Femur (tissue), 1 donor: Measurements from ENCODE around the gene HLA-DMB.

Experiments
- DNase-seq: peaks from one replicate; pipeline ENCODE4 v3.0.0-alpha.2; 2017

HLA-DMB gene

DNA sequence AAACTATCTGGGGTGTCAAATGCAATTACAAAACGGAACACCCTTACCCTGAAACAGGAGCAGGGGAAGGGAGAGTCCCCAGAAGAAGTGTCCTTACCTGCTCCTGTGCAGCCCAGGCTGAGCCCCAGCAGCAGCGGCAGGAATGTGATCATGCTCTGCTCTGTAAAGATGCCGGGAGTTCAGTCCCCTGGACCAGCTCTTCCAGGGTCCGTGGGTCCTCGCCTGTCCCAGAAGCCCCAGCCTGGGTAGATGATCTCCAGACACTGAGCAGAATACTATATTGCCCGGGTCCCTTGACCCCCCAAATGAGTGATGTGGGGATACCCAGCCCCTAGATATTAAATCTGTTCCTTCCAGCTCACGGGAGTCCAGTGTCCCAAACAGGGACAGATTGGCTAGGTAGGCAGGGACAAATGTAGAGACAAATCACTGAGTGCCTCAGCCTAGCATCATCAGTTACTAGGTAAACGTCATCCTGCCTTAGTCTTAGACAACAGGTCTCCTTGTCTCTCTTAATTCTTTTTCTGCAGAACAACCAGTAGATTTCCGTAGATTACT, at the start of gene HLA-DMB:
HLA-DMB (minus strand) TSS at position 373 of the 558 bp plus-strand sequence; CDS start at position 152, 221 bp downstream.
- peak; percentile 66 for DNase-seq

DNA sequence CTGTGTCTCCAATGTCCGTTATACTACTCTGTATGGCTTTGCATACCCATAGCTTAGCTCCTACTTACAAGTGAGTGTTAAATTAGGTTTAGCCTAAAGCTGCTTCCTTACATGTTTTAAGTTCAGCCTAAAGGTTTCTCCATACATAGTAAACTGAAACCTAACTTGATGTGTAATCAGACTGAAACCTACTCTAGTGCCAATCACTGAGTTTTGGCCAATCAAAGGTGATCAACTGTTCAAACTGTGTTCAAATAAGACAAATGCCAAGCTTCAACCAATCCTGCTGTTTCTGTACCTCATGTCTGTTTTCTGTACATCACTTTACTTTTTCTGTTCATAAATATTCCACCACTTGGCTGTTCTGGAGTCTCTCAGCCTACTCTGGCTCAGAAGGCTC, 48.5 kb upstream of the HLA-DMB start:
- no peak for DNase-seq

DNA sequence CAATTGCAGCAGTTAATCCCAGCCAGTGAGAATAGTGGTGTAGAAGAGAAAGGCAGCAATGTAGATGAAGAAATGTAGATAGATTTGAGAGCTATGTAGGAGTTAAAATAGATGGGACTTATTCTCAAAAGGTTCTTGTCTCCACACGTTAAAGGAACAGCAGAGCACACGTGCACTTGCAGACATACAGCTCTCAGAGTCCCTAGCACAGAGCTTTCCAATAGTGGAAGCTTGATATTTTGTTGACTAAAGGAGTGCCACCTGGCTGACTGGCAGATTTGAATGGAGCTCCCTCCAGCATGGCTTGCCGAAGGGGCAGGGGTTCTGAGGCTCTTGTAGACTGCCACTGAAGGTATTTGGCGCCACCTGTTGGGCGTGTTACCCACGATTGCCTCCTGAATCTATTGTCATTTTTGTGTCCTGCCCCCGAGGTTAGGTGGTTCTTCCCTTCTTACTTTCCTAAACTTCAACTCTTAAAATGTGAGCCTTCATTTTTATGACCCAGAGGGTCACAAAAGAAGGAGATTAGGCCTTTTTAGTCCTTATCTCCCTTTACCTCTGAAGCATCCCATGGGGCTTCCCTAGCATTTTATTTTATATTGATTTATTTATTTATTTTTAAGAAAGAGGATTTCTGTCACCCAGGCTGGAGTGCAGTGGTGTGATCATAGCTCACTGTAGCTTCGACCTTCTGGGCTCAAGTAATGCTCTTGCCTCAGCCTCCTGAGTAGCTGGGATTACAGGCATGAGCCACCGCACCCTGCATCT, 44.0 kb upstream of the HLA-DMB start:
- DNase-seq: peak; percentile 91

DNA sequence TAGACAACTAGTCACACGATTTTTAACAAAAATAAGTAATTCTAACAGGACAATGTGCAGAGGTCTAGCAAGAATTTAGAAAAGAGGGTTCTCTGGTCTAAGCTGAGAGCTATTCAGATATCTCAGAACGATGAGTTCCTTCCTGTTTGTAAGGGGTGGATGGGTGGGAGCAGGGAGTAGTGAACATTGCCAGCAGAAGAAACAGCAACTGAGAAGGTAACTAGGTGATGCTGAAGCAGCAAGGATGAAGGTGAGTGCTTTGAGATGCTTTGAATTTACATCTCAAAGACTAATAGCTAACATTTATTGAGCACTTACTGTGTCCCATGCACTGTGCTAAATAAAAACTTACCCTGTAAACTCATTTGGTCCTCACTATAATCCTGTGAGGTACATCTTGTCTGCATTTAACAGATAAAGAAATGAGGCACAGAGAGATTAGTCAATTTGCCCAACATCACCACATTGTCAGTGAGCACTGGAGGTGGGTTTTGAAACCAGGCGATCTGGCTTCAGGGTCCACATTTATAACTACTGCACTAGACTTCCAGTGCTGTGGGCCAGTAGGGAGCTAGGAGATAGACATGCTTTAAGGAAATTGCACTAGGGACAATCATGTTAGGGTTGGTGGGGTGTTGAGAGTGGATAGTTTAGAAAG, 43.3 kb upstream of the HLA-DMB start:
- no peak for DNase-seq

DNA sequence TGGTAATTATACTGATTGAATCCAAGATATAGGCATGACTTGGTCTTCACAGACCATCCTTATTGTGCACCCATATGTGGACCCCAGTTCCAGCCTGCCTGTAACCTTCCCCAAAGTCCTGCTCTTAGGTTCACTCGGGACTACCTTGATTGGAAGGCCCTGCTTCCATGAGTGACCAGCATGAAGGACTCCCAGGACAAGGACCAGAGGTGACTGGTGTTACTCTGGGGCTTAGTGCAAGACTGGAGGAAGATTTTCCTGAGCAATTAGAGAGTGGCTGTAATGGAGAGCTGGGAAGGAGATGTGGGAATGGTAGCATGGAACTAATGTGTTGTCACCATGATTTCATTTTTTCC, 42.6 kb upstream of the HLA-DMB start:
- no peak for DNase-seq

DNA sequence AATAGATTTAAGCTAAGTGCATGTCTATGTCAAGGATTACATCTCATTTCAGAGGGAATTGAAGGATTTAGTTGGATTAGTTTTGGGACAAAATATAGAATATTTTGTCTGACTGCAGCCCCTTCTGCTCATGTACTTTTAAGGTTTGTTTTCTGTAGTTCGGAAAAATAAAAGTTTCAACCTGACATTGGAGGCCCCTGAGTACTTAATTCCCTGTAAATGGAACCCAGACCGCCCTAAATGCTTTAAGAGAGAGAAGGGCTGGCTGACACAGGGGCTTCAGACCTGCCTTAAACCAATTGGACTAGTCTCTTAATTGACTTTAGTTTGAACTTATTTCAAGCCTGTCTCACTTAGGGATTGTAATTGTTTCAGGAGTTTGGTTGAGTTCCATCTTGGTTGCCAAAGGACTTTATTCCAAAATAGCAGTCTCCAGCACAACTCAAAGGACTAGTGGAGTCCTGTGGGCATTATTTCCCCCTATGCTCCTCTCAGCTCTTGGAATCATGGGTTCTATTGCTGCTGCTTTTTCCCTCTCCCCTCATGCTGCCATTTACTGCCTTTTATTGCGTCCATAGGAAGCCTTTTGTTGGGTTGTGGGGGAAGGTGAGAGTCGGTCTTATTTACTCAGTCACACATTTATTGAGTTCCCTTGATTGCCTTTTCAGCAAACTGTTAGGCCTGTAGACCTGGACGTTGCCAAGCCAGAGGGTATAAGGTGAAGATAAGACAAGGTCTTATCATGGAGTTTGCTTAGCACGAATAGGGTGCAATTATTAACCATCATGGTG, 42.1 kb upstream of the HLA-DMB start:
- no peak for DNase-seq

DNA sequence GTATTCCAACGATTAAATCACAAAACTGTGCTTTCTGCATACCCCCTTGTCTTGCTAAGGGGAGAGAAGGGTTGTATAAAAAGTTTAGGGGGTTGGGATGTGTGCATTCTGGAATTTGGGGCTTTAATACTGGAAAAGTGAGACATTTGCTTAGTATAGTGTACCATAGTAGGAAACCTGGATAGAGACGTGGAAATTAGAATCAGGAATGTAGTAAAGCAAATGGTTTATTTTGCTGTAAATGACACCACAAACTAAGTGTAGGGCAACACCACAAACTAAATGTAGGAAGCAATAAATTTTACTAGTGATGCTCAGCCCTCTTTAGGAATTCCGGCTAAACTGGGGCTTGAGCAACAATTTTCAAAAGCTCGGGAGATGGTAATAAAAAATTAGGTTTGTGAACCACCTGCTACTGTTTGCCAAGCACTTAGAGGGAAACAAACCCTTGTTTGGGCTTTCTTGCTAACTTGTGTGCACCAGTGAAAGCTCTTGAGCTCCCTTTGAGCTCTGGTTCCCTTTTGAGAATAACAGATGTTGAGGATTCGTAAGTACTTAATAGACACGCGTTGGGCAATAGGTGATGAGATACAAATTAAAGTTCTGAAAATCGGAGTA, 41.4 kb upstream of the HLA-DMB start:
- no peak for DNase-seq

DNA sequence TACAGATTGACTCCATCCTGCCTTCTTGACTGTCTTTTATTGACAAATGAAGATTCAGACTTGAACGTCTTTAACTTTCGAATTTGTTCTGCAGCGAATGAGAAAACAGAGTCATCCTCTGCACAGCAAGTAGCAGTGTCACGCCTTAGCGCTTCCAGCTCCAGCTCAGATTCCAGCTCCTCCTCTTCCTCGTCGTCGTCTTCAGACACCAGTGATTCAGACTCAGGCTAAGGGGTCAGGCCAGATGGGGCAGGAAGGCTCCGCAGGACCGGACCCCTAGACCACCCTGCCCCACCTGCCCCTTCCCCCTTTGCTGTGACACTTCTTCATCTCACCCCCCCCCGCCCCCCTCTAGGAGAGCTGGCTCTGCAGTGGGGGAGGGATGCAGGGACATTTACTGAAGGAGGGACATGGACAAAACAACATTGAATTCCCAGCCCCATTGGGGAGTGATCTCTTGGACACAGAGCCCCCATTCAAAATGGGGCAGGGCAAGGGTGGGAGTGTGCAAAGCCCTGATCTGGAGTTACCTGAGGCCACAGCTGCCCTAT, 39.7 kb upstream of the HLA-DMB start:
- DNase-seq: no peak

DNA sequence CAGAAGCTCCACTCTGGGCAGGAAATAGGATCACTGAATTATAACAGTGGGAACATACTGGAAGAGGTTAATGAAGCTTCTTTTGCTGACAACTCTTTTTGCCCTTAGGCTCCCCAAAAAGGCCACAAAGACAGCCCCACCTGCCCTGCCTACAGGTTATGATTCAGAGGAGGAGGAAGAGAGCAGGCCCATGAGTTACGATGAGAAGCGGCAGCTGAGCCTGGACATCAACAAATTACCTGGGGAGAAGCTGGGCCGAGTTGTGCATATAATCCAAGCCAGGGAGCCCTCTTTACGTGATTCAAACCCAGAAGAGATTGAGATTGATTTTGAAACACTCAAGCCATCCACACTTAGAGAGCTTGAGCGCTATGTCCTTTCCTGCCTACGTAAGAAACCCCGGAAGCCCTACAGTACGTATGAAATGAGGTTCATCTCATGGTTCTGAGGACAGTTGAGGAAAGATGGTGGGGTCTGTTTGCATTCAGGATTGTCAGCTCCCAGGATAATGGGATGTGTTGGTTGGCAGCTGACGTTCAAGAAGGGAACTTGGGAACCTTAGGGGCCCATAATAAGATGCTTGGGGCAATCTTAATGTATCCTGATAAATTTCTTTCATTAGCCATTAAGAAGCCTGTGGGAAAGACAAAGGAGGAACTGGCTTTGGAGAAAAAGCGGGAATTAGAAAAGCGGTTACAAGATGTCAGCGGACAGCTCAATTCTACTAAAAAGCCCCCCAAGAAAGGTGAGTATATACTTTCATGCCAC, 39.1 kb upstream of the HLA-DMB start:
- DNase-seq: no peak

DNA sequence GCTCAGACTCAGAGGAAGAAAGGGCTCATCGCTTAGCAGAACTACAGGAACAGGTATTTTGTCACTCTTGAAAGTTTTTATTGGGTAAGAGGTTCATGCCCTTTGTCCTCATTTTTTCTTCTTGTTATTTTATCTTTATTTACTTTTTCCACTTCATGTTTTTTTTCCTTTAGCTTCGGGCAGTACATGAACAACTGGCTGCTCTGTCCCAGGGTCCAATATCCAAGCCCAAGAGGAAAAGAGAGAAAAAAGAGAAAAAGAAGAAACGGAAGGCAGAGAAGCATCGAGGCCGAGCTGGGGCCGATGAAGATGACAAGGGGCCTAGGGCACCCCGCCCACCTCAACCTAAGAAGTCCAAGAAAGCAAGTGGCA, 37.1 kb upstream of the HLA-DMB start:
- no peak for DNase-seq

DNA sequence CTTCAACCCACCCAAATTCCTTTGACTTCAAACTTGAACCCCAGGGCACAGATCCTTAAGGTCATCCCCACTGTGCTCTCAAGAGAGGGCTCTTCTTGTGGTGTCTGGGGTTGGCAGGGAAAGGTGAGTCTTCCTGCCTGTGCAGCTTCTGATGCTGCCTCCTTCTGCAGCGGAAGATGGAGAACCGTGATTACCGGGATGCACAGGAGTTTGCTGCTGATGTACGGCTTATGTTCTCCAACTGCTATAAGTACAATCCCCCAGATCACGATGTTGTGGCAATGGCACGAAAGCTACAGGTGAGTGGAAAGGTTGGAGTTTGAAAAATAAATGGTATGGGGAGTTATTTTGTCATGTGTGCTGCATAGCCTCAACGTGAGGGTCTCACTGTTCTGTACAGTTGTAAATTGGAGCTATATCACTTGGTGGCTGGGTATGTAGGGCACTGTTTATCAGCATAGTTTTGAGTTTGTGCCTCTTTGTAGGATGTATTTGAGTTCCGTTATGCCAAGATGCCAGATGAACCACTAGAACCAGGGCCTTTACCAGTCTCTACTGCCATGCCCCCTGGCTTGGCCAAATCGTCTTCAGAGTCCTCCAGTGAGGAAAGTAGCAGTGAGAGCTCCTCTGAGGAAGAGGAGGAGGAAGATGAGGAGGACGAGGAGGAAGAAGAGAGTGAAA, 36.6 kb upstream of the HLA-DMB start:
- no peak for DNase-seq

DNA sequence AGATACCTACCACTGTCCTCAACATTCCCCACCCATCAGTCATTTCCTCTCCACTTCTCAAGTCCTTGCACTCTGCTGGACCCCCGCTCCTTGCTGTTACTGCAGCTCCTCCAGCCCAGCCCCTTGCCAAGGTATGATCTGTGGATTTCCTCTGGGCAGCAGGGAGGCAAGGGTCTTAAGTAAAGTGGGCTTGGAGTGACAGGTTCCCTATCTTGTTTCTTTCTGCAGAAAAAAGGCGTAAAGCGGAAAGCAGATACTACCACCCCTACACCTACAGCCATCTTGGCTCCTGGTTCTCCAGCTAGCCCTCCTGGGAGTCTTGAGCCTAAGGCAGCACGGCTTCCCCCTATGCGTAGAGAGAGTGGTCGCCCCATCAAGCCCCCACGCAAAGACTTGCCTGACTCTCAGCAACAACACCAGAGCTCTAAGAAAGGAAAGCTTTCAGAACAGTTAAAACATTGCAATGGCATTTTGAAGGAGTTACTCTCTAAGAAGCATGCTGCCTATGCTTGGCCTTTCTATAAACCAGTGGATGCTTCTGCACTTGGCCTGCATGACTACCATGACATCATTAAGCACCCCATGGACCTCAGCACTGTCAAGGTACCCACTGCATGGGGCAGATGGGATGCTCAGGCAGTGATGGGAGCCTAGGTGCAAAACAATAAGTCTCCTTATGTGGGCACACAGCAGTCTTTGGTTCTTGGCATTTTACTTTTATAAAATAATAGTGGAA, 35.7 kb upstream of the HLA-DMB start:
- DNase-seq: no peak

DNA sequence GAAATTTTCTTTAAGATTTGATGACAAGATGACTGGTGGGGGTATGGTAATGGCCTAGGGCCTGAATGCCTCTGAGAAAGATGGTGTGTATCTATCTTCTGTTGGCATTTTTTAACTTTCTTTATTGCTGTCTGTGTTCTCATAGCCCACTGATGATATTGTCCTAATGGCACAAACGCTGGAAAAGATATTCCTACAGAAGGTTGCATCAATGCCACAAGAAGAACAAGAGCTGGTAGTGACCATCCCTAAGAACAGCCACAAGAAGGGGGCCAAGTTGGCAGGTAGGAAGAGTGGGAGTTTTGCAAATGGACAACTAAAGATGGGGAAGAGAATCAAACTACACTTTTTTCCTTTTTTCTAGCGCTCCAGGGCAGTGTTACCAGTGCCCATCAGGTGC, 35.1 kb upstream of the HLA-DMB start:
- no peak for DNase-seq

DNA sequence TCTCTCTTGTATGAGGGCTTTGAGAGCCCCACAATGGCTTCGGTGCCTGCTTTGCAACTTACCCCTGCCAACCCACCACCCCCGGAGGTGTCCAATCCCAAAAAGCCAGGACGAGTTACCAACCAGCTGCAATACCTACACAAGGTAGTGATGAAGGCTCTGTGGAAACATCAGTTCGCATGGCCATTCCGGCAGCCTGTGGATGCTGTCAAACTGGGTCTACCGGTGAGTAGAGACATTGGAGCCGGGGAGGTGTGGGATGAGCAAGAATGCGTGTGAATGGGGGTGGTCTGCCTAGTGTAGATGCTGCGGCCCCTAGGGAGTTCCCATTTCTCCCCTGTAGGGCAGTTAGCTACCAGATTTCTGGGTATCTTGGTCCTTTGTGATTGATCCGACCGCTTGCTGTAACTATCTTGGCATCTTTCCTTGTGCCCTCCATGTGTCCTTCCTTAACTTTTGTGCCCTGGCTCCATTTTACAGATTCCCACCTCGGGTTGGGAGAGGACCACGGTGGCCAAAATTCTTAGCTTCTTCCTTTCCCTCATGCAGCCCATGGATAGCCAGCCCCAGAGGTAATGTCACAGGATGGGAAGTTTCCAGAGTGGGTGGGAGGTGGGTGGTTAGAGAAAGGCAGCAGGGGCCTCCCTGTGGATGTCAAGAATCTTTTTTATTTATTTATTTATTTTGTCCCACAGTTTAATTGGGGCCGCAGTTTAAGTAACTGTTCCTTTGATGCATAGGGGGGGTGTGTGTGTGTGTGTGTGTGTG, 33.9 kb upstream of the HLA-DMB start:
- no peak for DNase-seq

DNA sequence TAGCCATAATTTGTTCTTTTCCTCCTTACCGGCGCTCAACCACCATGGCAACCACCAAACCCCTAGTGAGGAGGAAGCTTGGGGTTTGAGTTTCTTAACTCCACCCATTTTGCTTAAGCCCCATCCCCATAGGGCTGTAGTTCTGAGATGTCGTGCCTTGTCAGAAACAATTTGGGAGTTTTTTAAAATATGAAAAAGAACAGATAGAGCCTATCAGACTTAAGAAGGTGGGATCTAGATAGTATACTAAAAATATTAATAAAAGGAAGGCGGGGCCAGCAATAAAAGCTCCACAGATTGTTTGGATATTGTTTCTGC, 33.1 kb upstream of the HLA-DMB start:
- DNase-seq: no peak

DNA sequence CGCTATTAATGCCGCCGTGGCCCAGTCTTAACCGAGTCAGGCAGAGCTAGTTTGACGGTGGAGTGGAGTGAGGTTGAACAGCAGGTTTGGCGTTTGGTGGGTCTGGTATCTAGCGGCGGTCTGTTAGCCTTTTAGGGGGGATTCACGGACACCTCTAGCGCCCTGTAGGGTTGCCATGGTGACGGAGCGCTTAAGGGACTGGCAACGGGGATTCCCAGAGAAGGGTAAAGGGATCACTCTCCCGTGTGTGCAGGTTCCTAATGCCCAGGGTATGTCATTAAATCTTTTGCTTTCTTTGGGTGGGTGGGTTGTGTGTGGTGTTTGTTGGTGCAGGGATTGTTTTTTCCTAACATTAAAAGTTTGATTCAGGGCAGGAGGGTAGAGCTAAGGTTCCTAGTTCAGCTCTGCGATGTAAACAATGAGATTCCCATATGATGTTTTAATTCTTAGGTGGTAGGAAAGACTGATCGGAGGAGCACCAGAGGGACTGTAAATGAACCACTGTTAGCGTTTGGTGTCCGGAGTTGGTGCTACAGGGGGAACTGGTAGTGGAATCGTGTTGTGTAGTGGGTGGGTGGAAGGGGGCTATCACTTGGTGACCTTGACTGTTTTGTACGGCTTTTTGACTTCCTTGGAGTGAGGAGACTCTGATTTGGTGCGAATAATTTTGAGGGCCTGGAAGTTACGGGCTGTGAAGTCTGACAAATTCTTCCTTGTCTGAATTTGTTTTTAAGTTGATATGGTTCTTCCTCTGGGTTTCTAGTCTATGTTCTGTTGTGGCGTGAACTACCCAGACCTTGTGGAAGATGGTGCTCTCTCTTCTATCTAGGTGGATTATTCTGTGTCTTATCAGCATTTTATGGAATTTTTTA, 32.6 kb upstream of the HLA-DMB start:
- peak; percentile 52 for DNase-seq

DNA sequence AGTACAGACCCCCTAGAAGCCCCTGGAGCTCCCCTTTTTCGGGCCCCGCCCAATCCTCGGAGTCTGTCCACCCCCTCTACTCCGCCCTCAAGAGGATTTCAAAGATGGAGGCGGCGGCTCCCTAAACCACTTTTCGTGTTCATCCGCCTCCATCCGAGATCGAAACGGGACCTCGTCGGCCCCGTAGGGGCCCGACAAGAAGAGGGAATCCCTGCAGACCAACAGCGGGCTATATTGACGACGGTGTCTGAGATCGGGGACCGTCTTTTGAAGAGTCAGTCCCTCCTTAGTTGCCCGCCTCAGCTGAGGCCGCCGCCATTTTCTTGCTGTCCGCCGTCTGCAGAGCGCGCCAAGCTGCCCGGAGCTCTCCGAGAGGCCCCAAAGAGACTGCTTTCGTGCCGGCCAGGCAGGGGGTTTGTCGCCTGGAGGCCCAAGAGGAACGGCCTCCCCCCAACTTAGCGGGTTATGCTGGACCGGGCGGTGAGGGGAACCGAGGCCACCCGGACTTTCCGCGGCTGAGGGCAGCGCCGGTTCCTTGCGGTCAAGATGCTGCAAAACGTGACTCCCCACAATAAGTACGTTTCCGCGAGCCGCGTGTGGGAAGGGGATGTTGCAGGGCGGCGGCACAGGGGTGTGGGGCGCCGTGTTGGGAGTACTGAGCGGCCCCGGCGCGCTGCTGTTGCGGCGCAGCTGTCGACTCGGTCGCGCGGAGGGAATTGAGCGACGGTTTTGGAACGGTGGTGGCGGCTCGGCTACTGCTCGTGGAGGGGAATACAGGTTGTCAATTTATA, 31.7 kb upstream of the HLA-DMB start:
- no peak for DNase-seq
